Right lobe of liver (tissue), 4 donors: Measurements from ENCODE around the gene ISX.

Experiments used
- CTCF ChIP-seq, 4 donors: fragments of 200-600 bp in 3 of 4; fragments of 450-650 bp in 1 of 4; IDR thresholded peaks; one replicate each; pipeline versions ENCODE4 v1.5.1 to v1.8.0; 2016 to 2022; ENCODE audit warnings: antibody characterized with exemption in 4 of 4, mild to moderate bottlenecking in 2 of 4
- POLR2A ChIP-seq: fragments of 450-650 bp; IDR thresholded peaks from one replicate; pipeline ENCODE4 v1.6.1; 2017; ENCODE audit warnings: antibody characterized with exemption, mild to moderate bottlenecking
- donor health status: DM: no; HTN: no; CAD: no.
- donor health status: DM: no; HTN: no; CAD: no.
- donor health status: DM: no; HTN: yes; CAD: no.

GRCh38 chr22:35128637-35129036 lies 62.7 kb downstream of the ISX start:
- TF ChIP-seq CTCF (IDR thresholded peaks at IDR 0.05) (no peak), POLR2A (no peak)
